Fibroblast of lung (primary cell): ENCODE results near the gene NR2C2. TPM values are rescaled to one million over a fixed set of nuclear protein-coding genes. Genes with fewer than 3 reads are reported as not detected.

Source experiments
- DNase-seq, 2 donors: peaks; one replicate each; pipeline versions ENCODE4 v3.0.0 to v3.0.0-alpha.2; 2010; ENCODE audit warnings: low read depth in 2 of 2
- H2AFZ ChIP-seq: 2 replicates; pipeline ENCODE4 v1.5.1; 2012; ENCODE audit warnings: low read length, control low read depth, inconsistent platforms
- H3K27ac ChIP-seq: 2 replicates; pipeline ENCODE4 v1.5.1; 2011; ENCODE audit warnings: low read length, control low read depth; ENCODE audit not compliant: insufficient read depth
- H3K27me3 ChIP-seq: 2 replicates; pipeline ENCODE4 v1.5.1; 2011; ENCODE audit warnings: mild to moderate bottlenecking, low read length; ENCODE audit not compliant: control insufficient read depth, insufficient read depth
- H3K36me3 ChIP-seq: 2 replicates; pipeline ENCODE4 v1.5.1; 2011; ENCODE audit warnings: low read length; ENCODE audit not compliant: control insufficient read depth, insufficient read depth
- H3K4me1 ChIP-seq: 2 replicates; pipeline ENCODE4 v1.5.1; 2011; ENCODE audit warnings: low read length; ENCODE audit not compliant: control insufficient read depth, insufficient read depth; ENCODE audit errors: extremely low read depth
- H3K4me2 ChIP-seq: 2 replicates; pipeline ENCODE4 v1.5.1; 2011; ENCODE audit warnings: low read length, control low read depth; ENCODE audit not compliant: insufficient read depth; ENCODE audit errors: extremely low read depth
- H3K4me3 ChIP-seq, 4 experiments: fragments of 200-600 bp in 1 of 4; sonication (generic) in 1 of 4; replicated peaks in 1 of 4; 2 replicates each; pipeline ENCODE4 v1.5.1; 2011 to 2016; ENCODE audit warnings: low read length in 4 of 4, low read depth in 3 of 4, mild to moderate bottlenecking in 3 of 4, control low read depth in 2 of 4, inconsistent platforms in 1 of 4, mixed read lengths in 1 of 4; ENCODE audit not compliant: insufficient read depth in 1 of 4; ENCODE audit errors: control extremely low read depth in 1 of 4
- H3K79me2 ChIP-seq: 2 replicates; pipeline ENCODE4 v1.5.1; 2012; ENCODE audit warnings: mild to moderate bottlenecking, low read length, inconsistent platforms; ENCODE audit not compliant: control insufficient read depth, insufficient read depth
- H3K9ac ChIP-seq: 2 replicates; pipeline ENCODE4 v1.5.1; 2011; ENCODE audit warnings: mild to moderate bottlenecking, low read length, control low read depth; ENCODE audit not compliant: insufficient read depth
- H3K9me3 ChIP-seq: 2 replicates; pipeline ENCODE4 v1.5.1; 2012; ENCODE audit warnings: low read depth, low read length; ENCODE audit not compliant: control insufficient read depth, insufficient read depth
- H4K20me1 ChIP-seq: 2 replicates; pipeline ENCODE4 v1.5.1; 2011; ENCODE audit warnings: low read length; ENCODE audit not compliant: control insufficient read depth, insufficient read depth; ENCODE audit errors: extremely low read depth
- CTCF ChIP-seq, 2 donors: IDR thresholded peaks in 1 of 2; conservative IDR thresholded peaks in 1 of 2; 1 replicate in 1 of 2; 2 replicates in 1 of 2; pipeline ENCODE4 v1.5.1; 2011 to 2012; ENCODE audit warnings: low read length in 2 of 2, control low read depth in 1 of 2, inconsistent platforms in 1 of 2, low read depth in 1 of 2, mild to moderate bottlenecking in 1 of 2
- EZH2 ChIP-seq: IDR thresholded peaks from 2 replicates; pipeline ENCODE4 v1.5.1; 2012; ENCODE audit warnings: low read length, control low read depth, mild to moderate bottlenecking; ENCODE audit errors: missing control alignments
- polyA plus RNA-seq, 2 donors: library from polyadenylated mRNA; depleted of rRNA in 1 of 2; stranded (reverse) in 1 of 2; unstranded in 1 of 2; fragments of >200 nt; gene quantifications; 2 replicates each; pipeline ENCODE4 v1.2.1, GENCODE V29; 2011 to 2012; ENCODE audit warnings: missing spikeins in 1 of 2
- total RNA-seq: library from RNA; depleted of rRNA; stranded (reverse); fragments of >200 nt; gene quantifications from 2 replicates; pipeline ENCODE4 v1.2.1, GENCODE V29; 2014

NR2C2 gene
- total and polyA plus RNA-seq, 2 donors (not counting 1 experiment from before 2014, with no cell fraction given), result 15.0 to 27.9 TPM

GRCh38 chr3:14938954-14939353, 8.4 kb upstream of the NR2C2 start:
- no peak for DNase-seq
- H3K9ac ChIP-seq, result no peak overlapping the region
- no peaks in the 10 kb centered on the region for H3K4me1 ChIP-seq
- H3K36me3 ChIP-seq, result peaks cover 1% of the 10 kb centered on the region
- no peaks in the 10 kb centered on the region for H4K20me1 ChIP-seq
- no peaks in the 10 kb centered on the region for H3K9me3 ChIP-seq
- no peak overlapping the region for H2AFZ ChIP-seq
- H3K79me2 ChIP-seq, result peaks cover 6% of the 10 kb centered on the region
- no peak overlapping the region for H3K4me3 ChIP-seq
- no peak overlapping the region for H3K27ac ChIP-seq
- no peak overlapping the region for H3K4me2 ChIP-seq
- TF ChIP-seq EZH2 (no peak), CTCF (conservative IDR thresholded peaks at IDR 0.05 in 1 of 2, IDR thresholded peaks at IDR 0.05 in 1 of 2; ENCODE audit: low read depth in 1 of 2, low read length in 2 of 2) (no peak)
- H3K27me3 ChIP-seq, result no peaks in the 10 kb centered on the region

- no peak overlapping the region for H3K4me2 ChIP-seq
- peaks cover 8% of the 10 kb centered on the region for H3K36me3 ChIP-seq
- no peak for DNase-seq
- H3K4me1 ChIP-seq, result no peaks in the 10 kb centered on the region
- H2AFZ ChIP-seq, result no peak overlapping the region
- H3K9me3 ChIP-seq, result no peaks in the 10 kb centered on the region
- no peaks in the 10 kb centered on the region for H4K20me1 ChIP-seq
- H3K27me3 ChIP-seq, result no peaks in the 10 kb centered on the region
- no peak overlapping the region for H3K9ac ChIP-seq
- no peak overlapping the region for H3K27ac ChIP-seq
- no peak for TF ChIP-seq EZH2
- TF ChIP-seq CTCF (conservative IDR thresholded peaks at IDR 0.05 in 1 of 2, IDR thresholded peaks at IDR 0.05 in 1 of 2; ENCODE audit: low read depth in 1 of 2, low read length in 2 of 2), result no peak
- no peak overlapping the region for H3K4me3 ChIP-seq
- H3K79me2 ChIP-seq, result peaks cover 35% of the 10 kb centered on the region
Observed at GRCh38 chr3:14941871-14942270, 5.5 kb upstream of the NR2C2 start.

- Histone ChIP-seq H3K4me3 (no peak overlapping the region), H3K4me1 (no peaks in the 10 kb centered on the region), H3K9ac (no peak overlapping the region), H3K9me3 (no peaks in the 10 kb centered on the region), H3K27me3 (no peaks in the 10 kb centered on the region), H3K27ac (no peak overlapping the region), H4K20me1 (no peaks in the 10 kb centered on the region), H3K79me2 (peaks cover 38% of the 10 kb centered on the region), H3K36me3 (peaks cover 8% of the 10 kb centered on the region), H3K4me2 (no peak overlapping the region), H2AFZ (no peak overlapping the region)
- TF ChIP-seq CTCF (conservative IDR thresholded peaks at IDR 0.05 in 1 of 2, IDR thresholded peaks at IDR 0.05 in 1 of 2; ENCODE audit: low read depth in 1 of 2, low read length in 2 of 2), result no peak
- TF ChIP-seq EZH2, result no peak
- no peak for DNase-seq
Observed at GRCh38 chr3:14943042-14943441, 4.3 kb upstream of the NR2C2 start.
